Nucleus accumbens (tissue), 56 donors: ENCODE data around the gene B4GALNT2.
A peak's percentile ranks its signal among the peaks of the same experiment; 100 is the strongest.
"Not testable (repeated sequence)": the region's sequence is repeated elsewhere in the genome, so short reads cannot be mapped to it uniquely, and the experiment has no call there.

Source experiments
- DNase-seq, 56 donors: peaks; one replicate each; lab custom pipeline; 2025; lab: John Stamatoyannopoulos, UW

B4GALNT2 gene

DNA sequence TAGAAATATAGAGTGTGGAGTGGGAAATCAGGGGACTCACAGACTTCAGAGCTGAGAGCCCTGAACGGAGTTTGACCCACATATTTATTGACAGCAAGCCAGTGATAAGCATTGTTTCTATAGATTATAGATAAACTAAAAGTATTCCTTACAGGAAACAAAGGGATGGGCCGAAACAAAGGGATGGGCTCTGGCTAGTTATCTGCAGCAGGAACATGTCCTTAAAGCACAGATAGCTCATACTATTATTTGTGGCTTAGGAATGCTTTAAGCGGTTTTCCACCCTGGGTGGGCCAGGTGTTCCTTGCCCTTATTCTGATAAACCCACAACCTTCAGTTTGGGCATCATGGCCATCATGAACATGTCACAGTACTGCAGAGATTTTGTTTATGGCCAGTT lies 38.1 kb downstream of the B4GALNT2 start:
- DNase-seq: not testable (repeated sequence)

DNA sequence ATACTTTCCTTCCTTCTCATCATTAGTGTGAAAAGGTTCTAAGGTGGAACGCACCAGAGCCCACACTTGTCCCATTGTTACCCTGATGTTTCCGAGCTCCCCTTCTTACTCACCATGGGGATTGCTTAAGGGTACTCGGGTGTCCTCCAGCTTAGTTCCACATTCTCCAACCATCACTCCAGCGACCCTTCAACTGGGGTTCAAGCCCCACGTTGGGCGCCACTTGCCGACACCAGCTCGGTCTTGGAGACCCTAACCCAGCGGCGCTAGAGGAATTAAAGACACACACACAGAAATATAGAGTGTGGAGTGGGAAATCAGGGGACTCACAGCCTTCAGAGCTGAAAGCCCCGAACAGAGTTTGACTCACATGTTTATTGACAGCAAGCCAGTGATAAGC lies 43.4 kb downstream of the B4GALNT2 start:
- DNase-seq: not testable (repeated sequence)

DNA sequence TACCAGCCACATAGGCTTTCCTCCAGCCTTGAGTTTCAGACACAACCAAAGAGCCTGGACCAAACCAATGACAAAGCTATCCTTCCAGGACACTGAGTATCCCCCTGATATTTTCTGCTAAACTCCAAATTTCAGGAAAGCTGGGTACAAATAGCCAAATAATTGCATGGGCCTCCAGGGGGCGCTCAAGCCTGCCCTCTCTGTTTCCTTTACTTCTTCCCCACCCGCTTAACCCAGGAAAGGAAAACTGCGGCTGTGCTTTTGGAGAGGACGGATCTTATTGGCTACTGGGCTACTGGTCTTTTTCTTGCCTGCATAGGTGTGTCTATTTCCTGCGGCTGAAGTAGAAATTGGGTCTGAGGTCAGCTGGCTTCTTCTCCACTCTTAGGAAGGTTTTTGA lies 47.7 kb downstream of the B4GALNT2 start:
- DNase-seq: peak in 33 of 56 donors; percentile 3 to 74 (median 23)

DNA sequence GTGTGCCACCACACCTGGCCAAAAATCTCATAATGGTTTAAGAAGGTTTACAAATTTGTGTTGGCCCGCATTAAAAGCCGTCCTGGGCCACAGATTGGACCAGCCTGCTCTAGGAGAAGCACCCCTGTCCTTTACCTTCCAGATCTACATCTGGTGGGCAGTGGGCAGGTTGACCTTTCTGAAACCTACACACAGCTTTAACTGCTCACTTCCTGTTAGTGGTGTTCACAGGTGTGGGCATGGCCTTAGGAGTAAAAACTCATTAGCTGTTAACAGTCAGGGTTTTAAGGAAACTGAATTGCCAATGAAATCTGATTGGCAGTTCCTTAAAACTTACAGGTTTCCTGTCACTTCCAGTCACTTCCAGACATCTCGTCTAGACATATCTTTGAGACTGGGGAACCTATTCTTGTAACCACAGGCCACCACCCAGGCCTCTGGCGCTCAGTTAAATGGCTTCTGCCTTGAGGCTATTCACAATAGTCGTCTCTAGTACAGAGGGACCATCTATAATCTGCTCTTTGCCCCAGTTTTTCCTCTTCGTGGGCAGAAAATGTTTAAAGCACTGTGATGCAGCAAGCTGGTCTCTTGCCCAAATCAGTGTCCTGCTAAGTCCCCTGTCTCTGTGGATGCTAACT lies 48.5 kb downstream of the B4GALNT2 start:
- no peak for DNase-seq

DNA sequence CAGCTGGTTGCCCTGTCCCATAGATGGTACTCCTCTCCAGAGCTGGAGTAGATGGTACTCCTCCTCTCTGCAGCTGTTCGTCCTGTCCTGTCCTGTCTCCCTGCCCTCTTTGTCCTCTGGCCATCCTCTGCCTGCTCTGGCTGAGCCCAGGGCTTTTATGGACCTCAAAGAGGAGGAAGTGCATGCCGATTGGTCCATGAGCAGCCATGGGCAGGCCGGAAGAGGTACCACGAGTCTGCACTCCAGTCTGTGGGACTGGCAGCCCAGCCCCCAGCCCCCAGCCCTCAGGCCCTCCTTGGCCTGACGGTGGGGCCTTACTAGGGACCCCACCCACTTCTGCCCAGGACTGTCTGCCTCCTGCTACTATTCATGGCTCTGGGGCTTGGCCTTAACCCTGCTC lies 50.8 kb downstream of the B4GALNT2 start:
- DNase-seq: no peak

DNA sequence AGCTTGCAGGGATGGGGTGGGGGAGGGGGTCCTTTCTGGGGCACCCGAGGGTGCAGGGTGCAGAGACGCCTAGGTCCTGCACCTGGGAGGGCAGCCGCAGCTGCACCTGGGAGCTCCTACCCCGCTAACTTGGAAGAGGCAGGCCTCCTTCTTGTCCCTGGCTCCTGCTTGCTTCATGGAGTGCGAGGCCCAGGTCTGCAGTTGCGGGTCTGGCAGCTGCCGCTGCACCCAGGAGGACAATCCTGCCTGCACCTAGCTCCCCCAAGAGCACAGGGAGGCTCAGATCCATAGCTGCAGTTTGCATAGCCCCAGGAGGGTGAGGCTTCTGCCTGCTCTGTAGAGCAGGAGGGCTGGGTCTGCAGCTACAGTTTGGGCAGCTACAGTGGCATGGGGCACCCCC lies 51.2 kb downstream of the B4GALNT2 start:
- DNase-seq: no peak

DNA sequence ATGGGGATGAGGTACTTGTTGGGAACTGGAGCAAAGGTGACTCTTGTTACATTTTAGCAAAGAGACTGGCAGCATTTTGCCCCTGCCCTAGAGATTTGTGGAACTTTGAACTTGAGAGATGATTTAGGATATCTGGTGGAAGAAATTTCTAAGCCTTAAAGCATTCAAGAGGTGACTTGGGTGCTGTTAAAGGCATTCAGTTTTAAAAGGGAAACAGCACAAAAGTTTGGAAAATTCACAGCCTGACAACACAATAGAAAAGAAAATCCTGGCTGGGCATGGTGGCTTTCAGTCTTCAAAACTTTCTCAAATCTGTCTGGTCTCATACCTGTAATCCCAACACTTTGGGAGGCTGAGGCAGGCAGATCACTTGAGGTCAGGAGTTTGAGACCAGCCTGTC lies 52.0 kb downstream of the B4GALNT2 start:
- DNase-seq: not testable (repeated sequence)

DNA sequence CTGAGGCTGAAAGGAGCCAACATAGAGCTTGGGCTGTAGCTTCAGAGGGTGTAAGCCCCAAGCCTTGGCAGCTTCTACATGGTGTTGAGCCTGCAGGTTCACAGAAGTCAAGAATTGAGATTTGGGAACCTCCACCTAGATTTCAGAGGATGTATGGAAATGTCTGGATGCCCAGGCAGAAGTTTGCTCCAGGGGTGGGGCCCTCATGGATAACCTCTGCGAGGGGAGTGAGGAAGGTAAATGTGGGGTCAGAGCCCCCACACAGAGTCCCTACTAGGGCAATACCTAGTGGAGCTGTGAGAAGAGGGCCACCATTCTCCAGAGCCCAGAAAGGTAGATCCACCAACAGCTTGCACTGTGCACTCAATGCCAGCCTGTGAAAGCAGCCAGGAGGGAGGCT lies 52.8 kb downstream of the B4GALNT2 start:
- DNase-seq: not testable (repeated sequence)

DNA sequence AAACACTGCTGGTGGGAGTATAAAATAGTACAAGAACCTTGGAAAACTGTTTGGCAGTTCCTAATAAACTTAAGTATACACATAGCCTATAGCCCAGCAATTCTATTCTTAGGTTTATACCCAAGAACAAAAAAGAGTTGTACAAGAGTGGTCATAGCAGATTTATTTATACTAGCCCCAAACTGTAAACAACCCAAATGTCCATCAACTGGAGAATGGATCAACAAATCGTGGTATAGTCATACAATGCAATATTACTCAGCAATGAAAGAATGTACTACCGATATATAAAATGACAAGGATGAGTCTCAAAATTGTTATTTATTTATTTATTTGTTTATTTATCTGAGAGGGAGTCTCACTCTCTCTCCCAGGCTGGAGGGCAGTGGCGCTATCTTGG lies 54.7 kb downstream of the B4GALNT2 start:
- DNase-seq: no peak

DNA sequence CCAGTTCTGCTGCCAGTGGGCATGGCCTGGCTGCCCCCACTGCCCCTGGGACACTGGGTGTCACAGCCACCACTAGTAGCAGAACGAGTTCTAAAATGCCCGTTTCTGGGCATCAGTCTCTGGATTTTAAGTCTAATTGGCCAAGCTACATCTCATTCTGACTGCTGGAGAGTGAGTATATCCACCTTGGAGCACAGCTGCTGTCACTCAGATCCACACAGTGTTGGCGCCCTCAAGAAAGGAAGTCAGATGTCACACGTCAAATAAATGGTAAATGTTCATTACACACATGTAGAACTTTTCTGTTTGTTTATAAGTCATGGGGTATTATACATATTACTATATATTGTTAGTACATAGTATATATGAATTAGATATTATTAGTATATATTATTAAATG lies 58.4 kb downstream of the B4GALNT2 start:
- no peak for DNase-seq

DNA sequence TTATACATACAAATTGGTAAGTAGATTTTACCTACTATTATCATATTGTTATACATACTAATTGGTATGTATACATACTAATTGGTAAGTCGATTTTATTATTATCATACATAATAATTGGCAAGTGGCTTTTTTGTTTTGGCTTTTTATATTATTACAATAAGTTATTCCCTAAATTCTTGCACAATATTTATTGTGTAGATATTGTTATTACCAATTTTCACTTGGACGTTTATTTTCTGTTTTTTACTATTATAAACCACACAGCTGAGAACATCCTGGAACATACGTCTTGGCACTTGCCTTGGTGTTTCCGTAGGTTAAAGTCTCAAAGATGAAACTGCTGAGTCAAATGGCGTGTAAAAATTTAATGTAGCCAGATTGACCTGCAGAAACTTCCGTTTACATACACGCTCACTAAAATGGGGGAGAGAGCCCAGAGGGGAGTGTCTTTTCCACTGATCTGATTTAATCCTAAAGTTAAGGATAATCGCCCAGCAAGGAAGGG lies 58.9 kb downstream of the B4GALNT2 start:
- DNase-seq: no peak

DNA sequence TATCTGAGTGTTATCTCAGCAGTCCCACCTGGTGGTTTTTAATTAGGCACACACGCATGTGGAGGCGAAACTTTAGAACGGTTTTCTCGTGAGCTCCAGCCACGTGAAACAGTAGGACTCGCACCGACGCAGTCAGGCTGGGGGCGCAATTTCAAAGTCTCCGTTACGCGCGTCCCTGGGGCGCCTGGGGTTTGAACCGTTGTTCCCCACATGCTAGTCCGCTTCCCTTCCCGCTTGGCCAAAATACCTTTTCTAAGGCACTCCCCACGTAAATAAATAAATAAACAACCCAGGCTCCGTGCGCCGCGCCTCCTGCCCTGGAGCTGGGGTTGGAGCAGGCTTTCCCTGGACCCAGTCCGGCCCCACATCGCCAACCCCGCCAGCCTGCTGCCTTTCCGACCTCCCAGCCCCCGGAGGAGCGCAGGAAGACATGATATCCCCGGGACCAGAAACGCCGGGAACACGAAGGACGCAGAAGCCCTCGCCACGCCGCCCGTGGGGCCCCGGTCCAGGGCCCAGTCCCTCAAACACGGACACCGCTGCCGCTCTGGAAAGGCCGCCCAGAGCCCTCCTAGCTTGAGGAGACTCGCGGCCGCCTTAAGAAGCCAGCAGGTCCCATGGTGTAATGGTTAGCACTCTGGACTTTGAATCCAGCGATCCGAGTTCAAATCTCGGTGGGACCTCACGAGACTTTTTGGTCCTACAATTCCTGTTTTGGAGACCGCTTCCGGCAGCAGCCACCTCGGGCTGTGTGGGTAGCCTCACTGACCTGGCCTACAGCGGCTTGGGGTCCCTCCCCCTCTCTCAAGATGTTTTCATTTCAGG lies 59.6 kb downstream of the B4GALNT2 start:
- peak; percentile 54 to 98 (median 92) for DNase-seq

DNA sequence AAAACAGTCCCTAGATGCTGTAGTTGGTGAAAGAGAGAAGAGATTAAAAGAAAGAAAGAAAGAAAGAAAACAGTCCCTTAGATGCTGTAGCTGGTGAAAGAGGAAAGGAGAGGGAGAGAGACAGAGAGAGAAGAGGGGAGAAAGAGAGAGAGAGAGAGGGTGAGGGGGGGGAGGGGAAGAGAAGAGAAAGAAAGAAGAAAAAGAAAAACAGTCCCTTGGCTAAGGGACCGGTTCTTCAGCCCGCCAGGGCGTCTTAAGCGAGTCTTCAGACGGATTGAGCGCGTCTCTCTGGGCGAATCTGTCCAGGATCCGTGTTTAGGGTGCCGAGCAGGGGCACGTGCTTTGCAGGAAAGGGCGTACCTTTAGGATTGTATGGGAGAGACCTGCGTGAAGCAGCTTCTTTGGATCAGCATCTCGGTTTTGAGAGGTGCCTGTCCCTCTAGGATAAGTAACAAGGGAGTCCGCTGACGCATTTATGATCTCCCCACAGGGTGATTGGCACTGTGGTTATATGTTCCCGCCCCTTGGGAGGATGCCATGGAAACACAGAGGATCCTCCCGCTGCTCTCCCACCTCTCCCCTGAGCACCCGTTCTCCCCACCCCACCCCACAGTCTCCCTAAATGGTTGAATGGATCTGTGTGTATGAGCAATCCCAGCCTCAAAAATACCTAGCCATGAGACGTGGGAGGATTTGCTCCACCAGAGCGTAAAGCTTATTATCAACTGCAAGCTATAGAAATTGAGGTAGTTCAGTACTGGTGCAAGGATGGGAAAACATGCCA lies 61.1 kb downstream of the B4GALNT2 start:
- peak in 53 of 56 donors; percentile 9 to 91 (median 64) for DNase-seq

DNA sequence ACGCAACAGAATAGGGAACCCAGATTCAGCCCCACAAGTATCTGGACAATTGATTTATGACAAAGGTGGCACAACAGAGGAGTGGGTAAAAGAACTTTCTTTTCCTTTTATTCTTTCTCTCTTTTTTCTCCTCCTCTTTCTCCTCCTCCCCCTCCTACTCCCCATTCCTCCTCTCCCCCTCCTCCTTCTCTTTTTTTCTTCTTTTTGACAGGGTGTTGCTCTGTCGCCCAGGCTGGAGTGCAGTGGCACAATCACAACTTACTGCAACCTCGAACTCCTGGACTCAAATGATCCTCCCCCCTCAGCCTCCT lies 61.7 kb downstream of the B4GALNT2 start:
- DNase-seq: no peak

DNA sequence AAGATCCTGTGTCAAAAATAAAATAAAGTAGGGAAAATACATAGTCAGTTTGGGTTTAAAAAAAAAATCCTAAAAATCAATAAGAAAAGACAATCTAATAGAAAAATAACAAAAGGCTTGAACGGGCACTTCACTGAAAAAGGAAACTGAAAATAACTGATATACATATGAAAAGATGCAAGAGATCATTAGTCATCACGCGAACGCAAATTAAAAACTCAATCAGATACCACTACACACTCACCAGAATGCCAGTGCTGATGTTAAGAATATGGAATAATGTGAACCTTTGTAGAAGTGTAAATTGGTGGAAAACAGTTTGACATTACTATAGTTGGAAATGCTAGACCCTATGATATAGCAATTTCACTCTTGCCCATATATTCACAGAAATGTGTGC lies 63.2 kb downstream of the B4GALNT2 start:
- no peak for DNase-seq

DNA sequence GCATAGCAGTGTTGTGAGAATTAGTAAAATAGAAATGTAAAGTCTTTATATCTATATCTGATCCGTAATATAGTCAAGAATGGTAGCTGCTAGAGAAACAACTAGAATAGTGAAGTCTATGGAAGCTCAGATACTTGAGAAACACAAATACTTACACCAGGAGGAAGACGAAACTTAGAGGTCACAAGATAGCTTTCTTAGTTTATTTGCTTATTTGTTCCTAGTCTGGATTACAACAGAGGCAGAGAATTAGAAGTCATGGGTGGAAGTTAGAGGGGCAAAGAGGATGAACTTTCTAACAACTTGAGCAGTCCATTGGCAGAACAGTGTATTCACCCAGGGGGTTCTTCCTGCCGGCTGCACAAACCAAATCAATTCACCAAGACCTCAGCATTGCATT lies 64.0 kb downstream of the B4GALNT2 start:
- no peak for DNase-seq

DNA sequence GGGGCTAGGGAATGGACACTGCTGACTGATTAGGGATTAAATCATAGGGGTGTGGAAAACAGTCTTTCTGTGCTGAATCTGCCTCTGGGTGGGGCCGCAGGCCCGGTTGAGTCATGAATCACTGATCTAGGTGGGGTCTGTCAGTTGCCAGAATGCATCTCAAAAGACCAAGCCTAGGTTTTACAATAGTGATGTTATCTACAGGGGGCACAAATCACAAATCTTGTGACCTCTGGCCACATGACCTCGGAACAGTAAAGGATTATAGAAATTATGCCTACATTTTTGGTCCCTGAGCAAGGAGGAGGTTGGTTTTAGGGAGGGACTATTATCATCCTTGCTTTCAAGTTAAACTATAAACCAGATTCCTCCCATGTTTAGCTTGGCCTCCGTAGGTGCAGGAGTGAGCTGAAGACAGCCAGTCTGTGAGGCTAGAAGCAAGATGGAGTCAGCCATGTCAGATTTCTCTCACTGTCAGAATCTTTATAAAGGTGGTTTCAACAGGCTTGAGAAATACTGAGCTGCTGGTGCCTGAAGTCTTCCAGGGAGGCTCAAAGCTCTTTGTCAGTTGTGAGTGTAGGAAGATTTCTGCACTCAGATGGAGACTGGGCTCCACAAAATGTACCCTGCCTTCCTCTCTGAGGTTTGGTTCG lies 64.9 kb downstream of the B4GALNT2 start:
- DNase-seq: no peak

DNA sequence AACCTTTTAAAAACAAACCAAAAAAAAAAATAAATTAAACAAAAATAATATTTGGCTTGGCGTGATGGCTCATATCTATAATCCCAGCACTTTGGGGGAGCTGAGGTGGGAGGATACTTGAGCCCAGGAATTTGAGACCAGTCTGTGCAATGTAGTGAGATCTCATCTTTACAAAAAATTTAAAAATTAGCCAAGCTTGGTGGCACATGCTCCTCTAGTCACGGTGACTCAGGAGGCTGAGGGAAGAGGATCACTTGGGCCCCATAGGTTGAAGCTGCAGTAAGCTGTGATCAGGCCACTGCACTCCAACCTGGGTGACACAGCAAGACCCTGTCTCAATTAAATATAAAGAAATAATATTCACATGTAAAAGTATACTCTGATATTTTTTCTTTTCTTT lies 65.6 kb downstream of the B4GALNT2 start:
- DNase-seq: no peak

DNA sequence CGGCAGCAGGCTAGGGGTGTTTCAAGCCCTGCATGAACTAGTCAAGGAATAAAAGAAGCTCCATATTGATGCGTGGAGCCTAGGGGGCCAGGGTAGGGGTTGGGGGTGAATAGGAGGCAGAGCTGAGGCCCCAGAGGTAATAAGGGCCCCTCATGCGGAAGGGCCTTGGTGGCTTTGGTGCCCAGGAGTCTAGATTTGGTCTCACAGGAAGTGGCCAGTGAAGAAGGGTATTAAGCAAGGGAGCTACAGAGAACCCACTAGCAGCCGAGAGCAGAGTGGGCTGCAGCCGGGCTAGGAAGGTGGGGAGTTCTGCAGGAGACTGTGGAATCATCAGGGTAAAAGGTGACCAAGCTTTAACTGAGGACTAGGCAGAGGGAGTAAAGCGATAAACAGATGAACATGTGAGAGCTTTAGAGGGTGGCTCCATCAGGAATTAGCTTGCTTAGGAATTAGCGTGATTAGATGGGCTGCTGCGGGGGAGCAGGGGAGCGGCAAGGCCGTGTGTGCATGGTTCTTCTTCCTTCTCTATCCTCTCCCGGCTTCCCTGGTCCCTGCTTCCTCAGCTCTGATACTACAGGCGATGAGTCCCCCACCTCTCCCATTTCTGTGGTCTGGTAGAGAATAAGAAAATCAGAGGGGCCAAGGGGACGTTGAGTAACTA lies 68.0 kb downstream of the B4GALNT2 start:
- no peak for DNase-seq

DNA sequence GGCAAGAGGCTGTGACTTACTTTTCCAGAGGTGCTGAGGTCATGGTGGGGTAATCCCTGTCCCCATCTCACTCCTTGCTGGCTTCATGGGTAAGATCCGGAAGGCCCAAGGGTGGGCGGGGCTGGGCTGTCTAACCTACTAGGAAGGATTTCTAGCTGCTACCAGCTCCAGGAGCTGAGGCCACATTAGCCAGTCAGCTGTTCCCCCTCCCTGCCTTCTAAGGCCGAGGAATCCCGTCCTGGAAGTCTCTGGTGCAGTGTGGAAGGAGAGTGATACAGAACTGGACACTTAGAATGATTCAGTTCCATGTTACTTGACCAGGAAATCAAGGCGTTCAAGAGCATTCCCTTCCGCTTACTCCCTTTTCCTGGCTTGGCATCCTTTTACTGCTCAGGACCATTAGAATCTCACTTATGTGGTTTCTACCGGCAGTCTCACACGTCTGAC lies 68.9 kb downstream of the B4GALNT2 start:
- DNase-seq: no peak
